ENCODE measurements around the gene ARHGEF25. TPM values are rescaled to one million over a fixed set of nuclear protein-coding genes. Genes with fewer than 3 reads are reported as not detected.

Gene ARHGEF25
- total RNA-seq, 1 donor from 2014 or later = 18.4 TPM

- no peak for DNase-seq (ENCODE audit: low spot score, unreplicated experiment)
- no peak for TF ChIP-seq CTCF (IDR thresholded peaks at IDR 0.05; ENCODE audit: unreplicated experiment)
- H3K9me3 Mint-ChIP-seq (ENCODE audit: low read depth) = no peaks in the 10 kb centered on the region
- peak overlapping the region; percentile 97 for H3K27ac Mint-ChIP-seq
- peak overlapping the region; percentile 94 for H3K4me3 Mint-ChIP-seq (ENCODE audit: low read depth)
- peaks cover 23% of the 10 kb centered on the region for H3K4me1 Mint-ChIP-seq (ENCODE audit: low read depth)
- H3K36me3 Mint-ChIP-seq (ENCODE audit: insufficient read depth) = peaks cover 5% of the 10 kb centered on the region
- peaks cover 3% of the 10 kb centered on the region for H3K27me3 Mint-ChIP-seq
Observed at GRCh38 chr12:57591782-57592325, 19.4 kb upstream of the ARHGEF25 start.

- H3K27me3 Mint-ChIP-seq = peaks cover 3% of the 10 kb centered on the region
- DNase-seq (ENCODE audit: low spot score, unreplicated experiment) = no peak
- peak overlapping the region; percentile 94 for H3K4me3 Mint-ChIP-seq (ENCODE audit: low read depth)
- no peaks in the 10 kb centered on the region for H3K9me3 Mint-ChIP-seq (ENCODE audit: low read depth)
- no peak overlapping the region for H3K27ac Mint-ChIP-seq
- H3K4me1 Mint-ChIP-seq (ENCODE audit: low read depth) = peaks cover 23% of the 10 kb centered on the region
- no peak for TF ChIP-seq CTCF (IDR thresholded peaks at IDR 0.05; ENCODE audit: unreplicated experiment)
- peaks cover 8% of the 10 kb centered on the region for H3K36me3 Mint-ChIP-seq (ENCODE audit: insufficient read depth)
Observed at GRCh38 chr12:57592551-57593165, 18.6 kb upstream of the ARHGEF25 start.

- peaks cover 23% of the 10 kb centered on the region for H3K4me1 Mint-ChIP-seq (ENCODE audit: low read depth)
- no peak for TF ChIP-seq CTCF (IDR thresholded peaks at IDR 0.05; ENCODE audit: unreplicated experiment)
- H3K36me3 Mint-ChIP-seq (ENCODE audit: insufficient read depth) = peaks cover 11% of the 10 kb centered on the region
- peaks cover 3% of the 10 kb centered on the region for H3K27me3 Mint-ChIP-seq
- peak overlapping the region; percentile 94 for H3K4me3 Mint-ChIP-seq (ENCODE audit: low read depth)
- no peaks in the 10 kb centered on the region for H3K9me3 Mint-ChIP-seq (ENCODE audit: low read depth)
- no peak for DNase-seq (ENCODE audit: low spot score, unreplicated experiment)
- H3K27ac Mint-ChIP-seq = no peak overlapping the region
Observed at GRCh38 chr12:57593187-57593586, 18.0 kb upstream of the ARHGEF25 start.

- no peak for DNase-seq (ENCODE audit: low spot score, unreplicated experiment)
- H3K36me3 Mint-ChIP-seq (ENCODE audit: insufficient read depth) = peaks cover 30% of the 10 kb centered on the region
- no peaks in the 10 kb centered on the region for H3K27me3 Mint-ChIP-seq
- TF ChIP-seq CTCF (IDR thresholded peaks at IDR 0.05; ENCODE audit: unreplicated experiment) = no peak
- no peak overlapping the region for H3K27ac Mint-ChIP-seq
- no peaks in the 10 kb centered on the region for H3K9me3 Mint-ChIP-seq (ENCODE audit: low read depth)
- peaks cover 10% of the 10 kb centered on the region for H3K4me1 Mint-ChIP-seq (ENCODE audit: low read depth)
- no peak overlapping the region for H3K4me3 Mint-ChIP-seq (ENCODE audit: low read depth)
Observed at GRCh38 chr12:57600395-57600794, 10.8 kb upstream of the ARHGEF25 start.

GRCh38 chr12:57602544-57602943 lies 8.7 kb upstream of the ARHGEF25 start:
- Mint-ChIP-seq H3K27ac (no peak overlapping the region), H3K36me3 (ENCODE audit: insufficient read depth) (peaks cover 30% of the 10 kb centered on the region), H3K4me1 (ENCODE audit: low read depth) (peaks cover 15% of the 10 kb centered on the region), H3K27me3 (peaks cover under 1% of the 10 kb centered on the region), H3K9me3 (ENCODE audit: low read depth) (no peaks in the 10 kb centered on the region), H3K4me3 (ENCODE audit: low read depth) (no peak overlapping the region)
- no peak for DNase-seq (ENCODE audit: low spot score, unreplicated experiment)
- no peak for TF ChIP-seq CTCF (IDR thresholded peaks at IDR 0.05; ENCODE audit: unreplicated experiment)

Measured in progenitor cell of endocrine pancreas (in vitro differentiated cells).